Measurements from ENCODE around the gene ZNF837.

Gene ZNF837

GRCh38 chr19:58399903-58400302 is 19.1 kb upstream of the ZNF837 start:
- DNase-seq (ENCODE audit: low spot score), result no peak
- H3K36me3 ChIP-seq (replicated peaks in 1 of 2; ENCODE audit: control insufficient read depth in 2 of 2, insufficient read depth in 2 of 2, low read length in 2 of 2), result peaks cover 5 to 23% of the 10 kb centered on the region in 2 donors
- H2AK5ac ChIP-seq (ENCODE audit: low read depth, low read length), result peak overlapping the region; percentile 100
- H3K9ac ChIP-seq (ENCODE audit: low read depth, low read length, poor library complexity), result no peak overlapping the region
- H3K4me2 ChIP-seq (ENCODE audit: insufficient read depth, low read length, poor library complexity, severe bottlenecking), result no peak overlapping the region
- H3K79me1 ChIP-seq (ENCODE audit: low read depth, low read length), result peaks cover 8% of the 10 kb centered on the region
- H3K27me3 ChIP-seq (ENCODE audit: control insufficient read depth in 3 of 3, insufficient read depth in 3 of 3, low read depth in 1 of 3, low read length in 3 of 3), result peaks cover 0 to 22% (median 7%) of the 10 kb centered on the region in 3 experiments
- no peak overlapping the region for H2BK120ac ChIP-seq (ENCODE audit: low read depth, low read length)
- peak overlapping the region; percentile 95 for H2BK15ac ChIP-seq (ENCODE audit: low read length)
- no peak overlapping the region for H4K8ac ChIP-seq (ENCODE audit: low read depth, low read length)
- no peak overlapping the region for H3K27ac ChIP-seq (replicated peaks; ENCODE audit: low read length)
- no peak overlapping the region for H2BK12ac ChIP-seq (ENCODE audit: low read length)
- H3K4ac ChIP-seq (ENCODE audit: low read length), result no peak overlapping the region
- no CpG with 5 or more reads among the region's 3 CpGs for WGBS, 2 donors (ENCODE audit: extremely low coverage in 2 of 2, insufficient read length in 2 of 2, insufficient replicate concordance in 1 of 2)
- no peak overlapping the region for H2AFZ ChIP-seq (ENCODE audit: low read length)
- peak overlapping the region in 1 of 2 donors; percentile 66 for H3K4me3 ChIP-seq (ENCODE audit: low read length in 2 of 2)
- no peak overlapping the region for H3K18ac ChIP-seq (ENCODE audit: low read length)
- H3K14ac ChIP-seq (ENCODE audit: low read length), result no peak overlapping the region
- peak overlapping the region; percentile 78 for H2BK5ac ChIP-seq (ENCODE audit: low read length)
- H3K9me3 ChIP-seq (replicated peaks in 1 of 2; ENCODE audit: control insufficient read depth in 2 of 2, insufficient read depth in 1 of 2, low read depth in 1 of 2, low read length in 2 of 2), result peaks cover 3 to 19% of the 10 kb centered on the region in 2 donors
- H4K91ac ChIP-seq (ENCODE audit: low read depth, low read length, poor library complexity), result no peak overlapping the region
- peaks cover 7 to 17% of the 10 kb centered on the region in 2 donors for H3K4me1 ChIP-seq (ENCODE audit: control insufficient read depth in 2 of 2, insufficient read depth in 1 of 2, low read depth in 1 of 2, low read length in 2 of 2)
- H3K23ac ChIP-seq (ENCODE audit: low read depth, low read length, poor library complexity), result no peak overlapping the region

- no CpG with 5 or more reads among the region's 6 CpGs for WGBS, 2 donors (ENCODE audit: extremely low coverage in 2 of 2, insufficient read length in 2 of 2, insufficient replicate concordance in 1 of 2)
- peaks cover 14 to 36% of the 10 kb centered on the region in 2 donors for H3K36me3 ChIP-seq (replicated peaks in 1 of 2; ENCODE audit: control insufficient read depth in 2 of 2, insufficient read depth in 2 of 2, low read length in 2 of 2)
- H2AK5ac ChIP-seq (ENCODE audit: low read depth, low read length), result no peak overlapping the region
- H3K79me1 ChIP-seq (ENCODE audit: low read depth, low read length), result peaks cover 8% of the 10 kb centered on the region
- no peak overlapping the region for H3K18ac ChIP-seq (ENCODE audit: low read length)
- no peak overlapping the region for H2BK120ac ChIP-seq (ENCODE audit: low read depth, low read length)
- no peak overlapping the region for H3K14ac ChIP-seq (ENCODE audit: low read length)
- H3K23ac ChIP-seq (ENCODE audit: low read depth, low read length, poor library complexity), result no peak overlapping the region
- H2BK5ac ChIP-seq (ENCODE audit: low read length), result no peak overlapping the region
- H3K4me2 ChIP-seq (ENCODE audit: insufficient read depth, low read length, poor library complexity, severe bottlenecking), result no peak overlapping the region
- H4K91ac ChIP-seq (ENCODE audit: low read depth, low read length, poor library complexity), result no peak overlapping the region
- no peak for DNase-seq (ENCODE audit: low spot score)
- H3K4me3 ChIP-seq (ENCODE audit: low read length in 2 of 2), result no peak overlapping the region
- no peak overlapping the region for H3K27ac ChIP-seq (replicated peaks; ENCODE audit: low read length)
- H2BK15ac ChIP-seq (ENCODE audit: low read length), result no peak overlapping the region
- no peak overlapping the region for H2BK12ac ChIP-seq (ENCODE audit: low read length)
- H3K9ac ChIP-seq (ENCODE audit: low read depth, low read length, poor library complexity), result no peak overlapping the region
- H3K27me3 ChIP-seq (ENCODE audit: control insufficient read depth in 3 of 3, insufficient read depth in 3 of 3, low read depth in 1 of 3, low read length in 3 of 3), result peaks cover 0 to 22% (median 7%) of the 10 kb centered on the region in 3 experiments
- no peak overlapping the region for H3K4ac ChIP-seq (ENCODE audit: low read length)
- H3K4me1 ChIP-seq (ENCODE audit: control insufficient read depth in 2 of 2, insufficient read depth in 1 of 2, low read depth in 1 of 2, low read length in 2 of 2), result peaks cover 7 to 17% of the 10 kb centered on the region in 2 donors
- H4K8ac ChIP-seq (ENCODE audit: low read depth, low read length), result no peak overlapping the region
- peaks cover 3 to 14% of the 10 kb centered on the region in 2 donors for H3K9me3 ChIP-seq (replicated peaks in 1 of 2; ENCODE audit: control insufficient read depth in 2 of 2, insufficient read depth in 1 of 2, low read depth in 1 of 2, low read length in 2 of 2)
- no peak overlapping the region for H2AFZ ChIP-seq (ENCODE audit: low read length)
Measured at GRCh38 chr19:58398545-58398944, 17.7 kb upstream of the ZNF837 start.

GRCh38 chr19:58398087-58398486 is 17.3 kb upstream of the ZNF837 start:
- Histone ChIP-seq H3K9ac (ENCODE audit: low read depth, low read length, poor library complexity) (no peak overlapping the region), H2BK5ac (ENCODE audit: low read length) (no peak overlapping the region), H3K4me1 (ENCODE audit: control insufficient read depth in 2 of 2, insufficient read depth in 1 of 2, low read depth in 1 of 2, low read length in 2 of 2) (peaks cover 7 to 17% of the 10 kb centered on the region in 2 donors), H3K9me3 (replicated peaks in 1 of 2; ENCODE audit: control insufficient read depth in 2 of 2, insufficient read depth in 1 of 2, low read depth in 1 of 2, low read length in 2 of 2) (peaks cover 3 to 11% of the 10 kb centered on the region in 2 donors), H3K14ac (ENCODE audit: low read length) (no peak overlapping the region), H2BK15ac (ENCODE audit: low read length) (no peak overlapping the region), H2AFZ (ENCODE audit: low read length) (no peak overlapping the region), H3K27me3 (ENCODE audit: control insufficient read depth in 3 of 3, insufficient read depth in 3 of 3, low read depth in 1 of 3, low read length in 3 of 3) (peaks cover 0 to 22% (median 7%) of the 10 kb centered on the region in 3 experiments), H3K36me3 (replicated peaks in 1 of 2; ENCODE audit: control insufficient read depth in 2 of 2, insufficient read depth in 2 of 2, low read length in 2 of 2) (peaks cover 19 to 37% of the 10 kb centered on the region in 2 donors), H3K4me2 (ENCODE audit: insufficient read depth, low read length, poor library complexity, severe bottlenecking) (no peak overlapping the region), H4K91ac (ENCODE audit: low read depth, low read length, poor library complexity) (no peak overlapping the region), H2AK5ac (ENCODE audit: low read depth, low read length) (peak overlapping the region; percentile 96), H2BK12ac (ENCODE audit: low read length) (no peak overlapping the region), H3K4me3 (ENCODE audit: low read length in 2 of 2) (no peak overlapping the region), H3K23ac (ENCODE audit: low read depth, low read length, poor library complexity) (no peak overlapping the region), H3K18ac (ENCODE audit: low read length) (no peak overlapping the region), H3K79me1 (ENCODE audit: low read depth, low read length) (peaks cover 8% of the 10 kb centered on the region), H3K4ac (ENCODE audit: low read length) (no peak overlapping the region), H4K8ac (ENCODE audit: low read depth, low read length) (no peak overlapping the region), H3K27ac (replicated peaks; ENCODE audit: low read length) (no peak overlapping the region), H2BK120ac (ENCODE audit: low read depth, low read length) (no peak overlapping the region)
- WGBS, 2 donors (ENCODE audit: extremely low coverage in 2 of 2, insufficient read length in 2 of 2, insufficient replicate concordance in 1 of 2), result no CpG with 5 or more reads among the region's 4 CpGs
- DNase-seq (ENCODE audit: low spot score), result no peak

GRCh38 chr19:58397533-58398037 is 16.8 kb upstream of the ZNF837 start:
- Histone ChIP-seq H3K14ac (ENCODE audit: low read length) (no peak overlapping the region), H3K4me2 (ENCODE audit: insufficient read depth, low read length, poor library complexity, severe bottlenecking) (no peak overlapping the region), H4K91ac (ENCODE audit: low read depth, low read length, poor library complexity) (no peak overlapping the region), H4K8ac (ENCODE audit: low read depth, low read length) (no peak overlapping the region), H3K27ac (replicated peaks; ENCODE audit: low read length) (no peak overlapping the region), H2AFZ (ENCODE audit: low read length) (no peak overlapping the region), H3K79me1 (ENCODE audit: low read depth, low read length) (peaks cover 11% of the 10 kb centered on the region), H3K4ac (ENCODE audit: low read length) (no peak overlapping the region), H2BK120ac (ENCODE audit: low read depth, low read length) (no peak overlapping the region), H3K18ac (ENCODE audit: low read length) (peak overlapping the region; percentile 57), H3K36me3 (replicated peaks in 1 of 2; ENCODE audit: control insufficient read depth in 2 of 2, insufficient read depth in 2 of 2, low read length in 2 of 2) (peaks cover 22 to 37% of the 10 kb centered on the region in 2 donors), H3K9me3 (replicated peaks in 1 of 2; ENCODE audit: control insufficient read depth in 2 of 2, insufficient read depth in 1 of 2, low read depth in 1 of 2, low read length in 2 of 2) (peaks cover 1 to 6% of the 10 kb centered on the region in 2 donors), H3K4me3 (ENCODE audit: low read length in 2 of 2) (no peak overlapping the region), H3K23ac (ENCODE audit: low read depth, low read length, poor library complexity) (no peak overlapping the region), H2BK12ac (ENCODE audit: low read length) (no peak overlapping the region), H3K9ac (ENCODE audit: low read depth, low read length, poor library complexity) (no peak overlapping the region), H3K4me1 (ENCODE audit: control insufficient read depth in 2 of 2, insufficient read depth in 1 of 2, low read depth in 1 of 2, low read length in 2 of 2) (peaks cover 7 to 17% of the 10 kb centered on the region in 2 donors), H2AK5ac (ENCODE audit: low read depth, low read length) (peak overlapping the region; percentile 96), H3K27me3 (ENCODE audit: control insufficient read depth in 3 of 3, insufficient read depth in 3 of 3, low read depth in 1 of 3, low read length in 3 of 3) (peaks cover 0 to 22% (median 7%) of the 10 kb centered on the region in 3 experiments), H2BK5ac (ENCODE audit: low read length) (no peak overlapping the region), H2BK15ac (ENCODE audit: low read length) (peak overlapping the region; percentile 49)
- WGBS, 2 donors (ENCODE audit: extremely low coverage in 2 of 2, insufficient read length in 2 of 2, insufficient replicate concordance in 1 of 2), result no CpG with 5 or more reads among the region's 7 CpGs
- no peak for DNase-seq (ENCODE audit: low spot score)

All from neuronal stem cell (in vitro differentiated cells).